GM12872 (cell line): ENCODE results near the gene ADA.

Source experiments
- CTCF ChIP-seq: IDR thresholded peaks from 3 replicates; pipeline ENCODE4 v1.5.1; 2011; ENCODE audit warnings: low read depth, mild to moderate bottlenecking, low read length, moderate library complexity; ENCODE audit not compliant: insufficient read depth

ADA gene

DNA sequence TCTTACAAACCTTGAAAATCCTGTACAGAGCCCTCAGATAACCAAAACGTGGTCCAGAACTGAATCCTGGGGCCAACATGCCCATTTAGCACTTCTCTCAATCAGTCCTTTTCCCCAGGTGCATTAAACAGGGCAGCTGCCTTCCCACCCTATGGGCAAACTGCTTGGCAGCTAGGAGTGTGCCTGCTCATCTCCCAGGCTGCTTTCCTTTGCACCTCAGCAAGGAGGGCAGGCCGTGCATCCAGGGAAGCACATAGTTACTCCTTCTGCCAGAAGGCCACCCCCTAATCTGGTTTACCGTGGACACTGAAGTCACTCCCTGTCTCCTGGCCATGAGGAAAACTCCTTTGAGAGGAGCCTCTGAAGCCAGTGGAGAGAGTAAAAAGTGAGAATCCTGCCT is 59.1 kb downstream of the ADA start:
- no peak for TF ChIP-seq CTCF

- no peak for TF ChIP-seq CTCF
These were observed 60.3 kb downstream of the ADA start for GRCh38 chr20:44590980-44591778.

- no peak for TF ChIP-seq CTCF
These were observed 62.0 kb downstream of the ADA start for GRCh38 chr20:44589537-44589936.

- TF ChIP-seq CTCF = no peak
These were observed 64.2 kb downstream of the ADA start for GRCh38 chr20:44587035-44587980.

GRCh38 chr20:44586289-44586911 is 65.1 kb downstream of the ADA start:
- no peak for TF ChIP-seq CTCF

DNA sequence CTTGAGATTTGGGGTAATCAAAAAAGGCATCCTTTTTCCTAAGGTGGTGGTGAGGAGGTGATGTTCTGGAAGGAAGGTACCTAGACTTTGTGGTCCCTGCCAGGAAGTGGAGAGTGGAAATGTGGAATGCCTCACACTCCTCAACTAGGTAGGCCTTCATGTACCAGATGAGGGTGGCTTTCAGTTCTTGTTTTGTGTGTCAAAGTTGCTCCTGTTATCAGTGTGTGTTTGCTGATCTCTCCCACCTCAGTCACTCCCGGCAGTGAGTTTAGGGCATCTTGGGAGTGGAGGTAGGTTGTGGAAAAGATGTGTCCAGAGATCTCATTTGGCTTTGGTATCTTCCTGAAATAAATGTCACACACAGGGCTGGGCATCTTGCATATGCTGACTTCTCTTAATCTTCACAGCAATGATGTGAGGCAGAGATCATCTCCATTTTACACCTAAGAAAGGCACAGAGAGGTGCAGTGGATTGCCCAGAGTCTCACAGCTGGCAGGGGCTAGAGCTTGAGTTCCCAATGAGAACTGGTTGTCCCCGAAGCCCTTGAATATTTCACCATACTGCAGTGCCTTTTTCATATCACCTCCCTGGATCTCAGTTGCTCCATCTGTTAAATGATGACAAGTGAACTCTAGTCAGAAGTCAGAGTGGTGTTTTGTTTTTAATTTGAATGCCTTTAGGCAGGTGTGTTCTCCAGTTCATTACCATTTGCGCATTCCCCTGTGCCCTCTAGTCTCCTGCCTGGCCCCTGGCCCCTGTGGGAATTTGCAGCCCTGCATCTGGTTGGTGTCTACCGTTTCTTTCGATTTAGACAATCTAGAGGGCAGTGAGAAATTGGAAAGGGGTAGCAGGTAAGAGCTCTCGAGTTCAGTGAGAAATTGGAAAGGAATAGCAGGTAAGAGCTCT is 66.2 kb downstream of the ADA start:
- no peak for TF ChIP-seq CTCF
